Trophoblast cell (in vitro differentiated cells and primary cell): ENCODE measurements around the gene PRSS23.

Source experiments
- DNase-seq, 2 donors: peaks; one replicate each; pipeline ENCODE4 v3.0.0-alpha.2; 2016
- H2AFZ ChIP-seq: 2 replicates; pipeline ENCODE4 v1.6.1; 2013; ENCODE audit warnings: low read length, moderate library complexity, mild to moderate bottlenecking; ENCODE audit not compliant: insufficient read depth, poor library complexity
- H2AK5ac ChIP-seq: 2 replicates; pipeline ENCODE4 v1.6.1; 2013; ENCODE audit warnings: mild to moderate bottlenecking, low read length
- H2BK120ac ChIP-seq: 2 replicates; pipeline ENCODE4 v1.6.1; 2013; ENCODE audit warnings: low read length, mild to moderate bottlenecking, moderate library complexity; ENCODE audit not compliant: insufficient read depth, poor library complexity
- H2BK12ac ChIP-seq: 2 replicates; pipeline ENCODE4 v1.6.1; 2013; ENCODE audit warnings: mild to moderate bottlenecking, low read length, moderate library complexity
- H2BK5ac ChIP-seq: 2 replicates; pipeline ENCODE4 v1.6.1; 2013; ENCODE audit warnings: low read length, low read depth, moderate library complexity, mild to moderate bottlenecking; ENCODE audit not compliant: poor library complexity
- H3K14ac ChIP-seq: 2 replicates; pipeline ENCODE4 v1.6.1; 2013; ENCODE audit warnings: mild to moderate bottlenecking, low read length
- H3K18ac ChIP-seq: 2 replicates; pipeline ENCODE4 v1.6.1; 2013; ENCODE audit warnings: mild to moderate bottlenecking, low read length
- H3K23ac ChIP-seq: 2 replicates; pipeline ENCODE4 v1.6.1; 2013; ENCODE audit warnings: low read length
- H3K27ac ChIP-seq: 2 replicates; pipeline ENCODE4 v1.5.1; 2013; ENCODE audit warnings: low read depth, mild to moderate bottlenecking, inconsistent platforms, low read length, moderate library complexity
- H3K27me3 ChIP-seq: 2 replicates; pipeline ENCODE4 v1.6.1; 2013; ENCODE audit warnings: inconsistent platforms, mild to moderate bottlenecking, low read length, moderate library complexity; ENCODE audit not compliant: insufficient read depth
- H3K36me3 ChIP-seq, 2 experiments: 1 replicate in 1 of 2; 2 replicates in 1 of 2; pipeline ENCODE4 v1.6.1; 2013; ENCODE audit warnings: low read length in 2 of 2, mild to moderate bottlenecking in 2 of 2, moderate library complexity in 1 of 2; ENCODE audit not compliant: insufficient read depth in 2 of 2, control insufficient read depth in 1 of 2
- H3K4ac ChIP-seq: 2 replicates; pipeline ENCODE4 v1.6.1; 2013; ENCODE audit warnings: low read depth, mild to moderate bottlenecking, low read length, moderate library complexity
- H3K4me1 ChIP-seq, 2 experiments: 1 replicate in 1 of 2; 2 replicates in 1 of 2; pipeline ENCODE4 v1.6.1; 2013; ENCODE audit warnings: low read length in 2 of 2, mild to moderate bottlenecking in 2 of 2, moderate library complexity in 1 of 2; ENCODE audit not compliant: insufficient read depth in 2 of 2, control insufficient read depth in 1 of 2
- H3K4me2 ChIP-seq: 2 replicates; pipeline ENCODE4 v1.6.1; 2013; ENCODE audit warnings: inconsistent platforms, mild to moderate bottlenecking, low read length, moderate library complexity
- H3K4me3 ChIP-seq: 2 replicates; pipeline ENCODE4 v1.5.1; 2013; ENCODE audit warnings: mild to moderate bottlenecking, low read depth, low read length, inconsistent platforms
- H3K79me1 ChIP-seq: one replicate; pipeline ENCODE4 v1.6.1; 2013; ENCODE audit warnings: low read length
- H3K79me2 ChIP-seq: 2 replicates; pipeline ENCODE4 v1.6.1; 2013; ENCODE audit warnings: low read length, mild to moderate bottlenecking; ENCODE audit not compliant: control insufficient read depth, insufficient read depth, poor library complexity
- H3K9ac ChIP-seq: 2 replicates; pipeline ENCODE4 v1.6.1; 2013; ENCODE audit warnings: mild to moderate bottlenecking, low read length
- H3K9me3 ChIP-seq: 2 replicates; pipeline ENCODE4 v1.6.1; 2013; ENCODE audit warnings: low read depth, mild to moderate bottlenecking, control low read depth, inconsistent platforms, low read length; ENCODE audit not compliant: insufficient read depth
- H4K12ac ChIP-seq: 2 replicates; pipeline ENCODE4 v1.6.1; 2013; ENCODE audit warnings: low read depth, mild to moderate bottlenecking, low read length, moderate library complexity
- H4K8ac ChIP-seq: 2 replicates; pipeline ENCODE4 v1.6.1; 2013; ENCODE audit warnings: low read depth, mild to moderate bottlenecking, low read length, moderate library complexity
- H4K91ac ChIP-seq: one replicate; pipeline ENCODE4 v1.6.1; 2013; ENCODE audit warnings: low read depth, mild to moderate bottlenecking, low read length, moderate library complexity
- WGBS: extraction: QIAGEN DNeasy Blood & Tissue Kit; methylation state at CpG from one replicate; pipeline ENCODE4 v1.1.7; 2013; ENCODE audit warnings: missing lambda C conversion rate; ENCODE audit not compliant: insufficient read length, insufficient coverage; ENCODE audit errors: extremely low coverage; 5-methylcytosine and 5-hydroxymethylcytosine counted together

Gene PRSS23

GRCh38 chr11:86805873-86806310, 5.5 kb downstream of the PRSS23 start:
- Histone ChIP-seq H2AK5ac (no peak overlapping the region), H3K4me3 (no peak overlapping the region), H4K12ac (no peak overlapping the region), H3K36me3 (peaks cover 10 to 19% of the 10 kb centered on the region in 2 experiments), H3K14ac (no peak overlapping the region), H3K18ac (no peak overlapping the region), H3K4me2 (no peak overlapping the region), H3K9me3 (no peaks in the 10 kb centered on the region), H2AFZ (no peak overlapping the region), H3K79me2 (peaks cover 10% of the 10 kb centered on the region), H3K23ac (no peak overlapping the region), H2BK120ac (no peak overlapping the region), H3K27ac (no peak overlapping the region), H2BK5ac (no peak overlapping the region), H4K91ac (no peak overlapping the region), H3K4ac (peak overlapping the region; percentile 31), H3K79me1 (peaks cover 20% of the 10 kb centered on the region), H3K4me1 (peaks cover 15 to 29% of the 10 kb centered on the region in 2 experiments), H4K8ac (no peak overlapping the region), H3K9ac (no peak overlapping the region), H3K27me3 (no peaks in the 10 kb centered on the region), H2BK12ac (no peak overlapping the region)
- no CpG with 5 or more reads among the region's 2 CpGs for WGBS
- DNase-seq: no peak

- Histone ChIP-seq H2AFZ (no peak overlapping the region), H3K18ac (no peak overlapping the region), H3K4ac (peak overlapping the region; percentile 16), H3K4me1 (peaks cover 16 to 31% of the 10 kb centered on the region in 2 experiments), H3K79me2 (peaks cover 10% of the 10 kb centered on the region), H3K23ac (no peak overlapping the region), H3K4me3 (no peak overlapping the region), H2BK120ac (no peak overlapping the region), H2BK5ac (no peak overlapping the region), H3K27ac (peak overlapping the region; percentile 62), H3K36me3 (peaks cover 10 to 19% of the 10 kb centered on the region in 2 experiments), H3K14ac (no peak overlapping the region), H4K91ac (no peak overlapping the region), H2AK5ac (no peak overlapping the region), H3K79me1 (peaks cover 21% of the 10 kb centered on the region), H2BK12ac (no peak overlapping the region), H3K9me3 (no peaks in the 10 kb centered on the region), H3K27me3 (no peaks in the 10 kb centered on the region), H3K4me2 (peak overlapping the region; percentile 21), H3K9ac (no peak overlapping the region), H4K8ac (no peak overlapping the region), H4K12ac (no peak overlapping the region)
- no peak for DNase-seq
- WGBS: no CpG with 5 or more reads among the region's 3 CpGs
These were observed 6.6 kb downstream of the PRSS23 start for GRCh38 chr11:86806903-86807302.

- no CpG with 5 or more reads among the region's 5 CpGs for WGBS
- peak overlapping the region; percentile 32 for H4K91ac ChIP-seq
- no peak overlapping the region for H3K4me3 ChIP-seq
- H2BK5ac ChIP-seq: peak overlapping the region; percentile 32
- no peak overlapping the region for H3K23ac ChIP-seq
- peaks cover 24% of the 10 kb centered on the region for H3K79me1 ChIP-seq
- no peak overlapping the region for H4K8ac ChIP-seq
- H3K4ac ChIP-seq: peak overlapping the region; percentile 61
- H3K18ac ChIP-seq: no peak overlapping the region
- no peak overlapping the region for H2AFZ ChIP-seq
- H3K27ac ChIP-seq: peak overlapping the region; percentile 62
- no peak overlapping the region for H2BK12ac ChIP-seq
- peaks cover 21 to 36% of the 10 kb centered on the region in 2 experiments for H3K4me1 ChIP-seq
- peaks cover 10 to 19% of the 10 kb centered on the region in 2 experiments for H3K36me3 ChIP-seq
- peak overlapping the region; percentile 1 for H3K14ac ChIP-seq
- no peak overlapping the region for H3K9ac ChIP-seq
- H2BK120ac ChIP-seq: no peak overlapping the region
- DNase-seq: peak in 1 of 2 donors; percentile 46
- H3K9me3 ChIP-seq: no peaks in the 10 kb centered on the region
- H3K27me3 ChIP-seq: no peaks in the 10 kb centered on the region
- no peak overlapping the region for H4K12ac ChIP-seq
- H3K4me2 ChIP-seq: peak overlapping the region; percentile 21
- peaks cover 10% of the 10 kb centered on the region for H3K79me2 ChIP-seq
- H2AK5ac ChIP-seq: no peak overlapping the region
These were observed 7.0 kb downstream of the PRSS23 start for GRCh38 chr11:86807360-86807759.

- Histone ChIP-seq H2BK120ac (no peak overlapping the region), H3K27me3 (no peaks in the 10 kb centered on the region)
These were observed 9.2 kb downstream of the PRSS23 start for GRCh38 chr11:86809561-86809960.

More at GRCh38 chr11:86809561-86809960, 9.2 kb downstream of the PRSS23 start:
- Histone ChIP-seq H3K27ac (peak overlapping the region; percentile 80), H3K18ac (no peak overlapping the region), H2AFZ (no peak overlapping the region), H2BK5ac (no peak overlapping the region), H3K14ac (no peak overlapping the region), H3K4me1 (peaks cover 23 to 44% of the 10 kb centered on the region in 2 experiments), H2AK5ac (no peak overlapping the region), H4K12ac (no peak overlapping the region), H3K4me2 (no peak overlapping the region), H4K91ac (no peak overlapping the region), H3K9me3 (no peaks in the 10 kb centered on the region), H3K79me2 (peaks cover 10% of the 10 kb centered on the region), H3K79me1 (peaks cover 32% of the 10 kb centered on the region), H3K36me3 (peaks cover 10 to 19% of the 10 kb centered on the region in 2 experiments), H3K23ac (no peak overlapping the region), H4K8ac (no peak overlapping the region), H3K4ac (no peak overlapping the region), H3K9ac (no peak overlapping the region), H2BK12ac (no peak overlapping the region), H3K4me3 (no peak overlapping the region)
- DNase-seq: no peak
